ENCODE measurements around the gene TMEM178B.

GRCh38 chr7:141374425-141374824, 300.6 kb downstream of the TMEM178B start:
- TF ChIP-seq POLR2A (IDR thresholded peaks at IDR 0.05; ENCODE audit: low read depth): no peak
- no peak for TF ChIP-seq CTCF (IDR thresholded peaks at IDR 0.05)
- TF ChIP-seq POLR2AphosphoS5 (IDR thresholded peaks at IDR 0.05): no peak

All from esophagus muscularis mucosa (tissue), 3 donors.